ENCODE data around the gene COL16A1.

DNA sequence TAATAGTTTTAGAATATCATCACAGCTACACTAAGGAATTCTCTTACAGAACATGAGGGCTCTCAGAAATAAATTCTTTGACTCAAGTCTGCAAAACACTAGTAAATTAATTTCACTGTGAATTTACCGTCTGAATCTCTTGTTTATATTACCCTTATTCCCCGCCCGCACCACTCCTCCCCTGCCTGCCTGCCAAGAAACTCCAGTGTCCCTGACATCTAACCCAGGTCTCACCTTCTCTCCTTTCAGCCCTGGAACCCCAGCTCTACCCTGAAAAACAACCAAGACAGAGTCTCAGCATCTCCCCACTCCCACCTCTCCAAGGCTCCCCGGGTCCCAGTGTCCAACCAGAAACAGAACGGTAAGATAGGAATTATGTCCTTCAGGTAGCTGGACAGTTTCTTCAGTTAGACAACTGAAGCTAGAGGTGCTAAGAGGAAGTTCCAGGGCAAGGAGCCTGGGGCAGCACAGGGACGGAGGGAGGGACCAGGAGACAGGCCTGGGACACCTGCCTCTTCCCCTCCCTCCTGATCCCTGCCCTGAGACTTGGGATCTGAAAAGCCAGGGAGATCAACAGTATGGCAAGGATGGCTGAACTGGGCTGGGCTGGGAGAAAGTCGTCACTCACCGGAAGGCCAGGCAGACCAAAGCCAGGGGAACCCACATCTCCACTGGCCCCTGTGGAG is 15.4 kb downstream of the COL16A1 start:
- no peak for TF ChIP-seq POLR2AphosphoS5 (IDR thresholded peaks at IDR 0.05; ENCODE audit: low read depth, low read length)
- no peak for TF ChIP-seq POLR2A (IDR thresholded peaks at IDR 0.05; ENCODE audit: low read depth, low read length)
- TF ChIP-seq TAF1 (IDR thresholded peaks at IDR 0.05; ENCODE audit: low read depth, low read length): no peak
- no peak for TF ChIP-seq SPI1 (IDR thresholded peaks at IDR 0.05; ENCODE audit: low read depth, low read length)
- no peak for TF ChIP-seq POU2F2 (IDR thresholded peaks at IDR 0.05; ENCODE audit: low read depth, low read length)
- TF ChIP-seq PAX5 (IDR thresholded peaks at IDR 0.05; ENCODE audit: insufficient read depth, low read length, severe bottlenecking): no peak

Data from GM12891 (cell line).